Upper lobe of left lung (tissue), 4 donors: ENCODE results near the gene PIK3CD.

Experiments used
- CTCF ChIP-seq, 6 experiments: fragments of 450-650 bp in 4 of 6; fragments of 200-600 bp in 2 of 6; sonication (generic) in 2 of 6; IDR thresholded peaks; one replicate each; pipeline ENCODE4 v1.5.1; 2016 to 2019; ENCODE audit warnings: antibody characterized with exemption in 6 of 6
- EP300 ChIP-seq, 4 donors: sonication (generic); formaldehyde crosslinking; IDR thresholded peaks; one replicate each; pipeline ENCODE4 v1.5.1; 2017; ENCODE audit warnings: antibody characterized with exemption in 4 of 4, control low read depth in 2 of 4
- POLR2A ChIP-seq, 4 donors: fragments of 450-650 bp; IDR thresholded peaks; one replicate each; pipeline ENCODE4 v1.5.1; 2016 to 2017; ENCODE audit warnings: antibody characterized with exemption in 4 of 4, mild to moderate bottlenecking in 2 of 4

GRCh38 chr1:9722378-9722749 lies 70.8 kb downstream of the PIK3CD start:
- TF ChIP-seq CTCF (IDR thresholded peaks at IDR 0.05) (no peak), EP300 (IDR thresholded peaks at IDR 0.05) (no peak), POLR2A (IDR thresholded peaks at IDR 0.05) (no peak)
